GM12878 (cell line): ENCODE data around the gene TOLLIP.

Source experiments
- CEBPB ChIP-seq, 2 experiments: fragments of 150-350 bp in 1 of 2; IDR thresholded peaks; 2 replicates each; pipeline ENCODE4 v1.6.1; 2012 to 2014; ENCODE audit warnings: low read depth in 2 of 2, low read length in 2 of 2, borderline replicate concordance in 1 of 2, inconsistent platforms in 1 of 2
- KDM1A ChIP-seq: fragments of 200-600 bp; sonication (generic); IDR thresholded peaks from 2 replicates; pipeline ENCODE4 v1.6.1; 2016; ENCODE audit warnings: borderline replicate concordance
- MYC ChIP-seq: IDR thresholded peaks from 2 replicates; pipeline ENCODE4 v1.6.1; 2011; ENCODE audit warnings: mild to moderate bottlenecking, low read length, moderate library complexity, inconsistent platforms; ENCODE audit not compliant: insufficient read depth, insufficient replicate concordance, insufficient read length, severe bottlenecking
- POLR2AphosphoS5 ChIP-seq: IDR thresholded peaks from 2 replicates; pipeline ENCODE4 v1.6.1; 2011; ENCODE audit warnings: mild to moderate bottlenecking, low read length, inconsistent platforms
- RCOR1 ChIP-seq: conservative IDR thresholded peaks from 2 replicates; pipeline ENCODE4 v1.6.1; 2012; ENCODE audit warnings: low read depth, low read length, improper control_type of control experiment
- SP1 ChIP-seq: IDR thresholded peaks from one replicate; pipeline ENCODE4 v1.6.1; 2011; ENCODE audit warnings: low read depth, low read length
- ZZZ3 ChIP-seq: IDR thresholded peaks from 2 replicates; pipeline ENCODE4 v1.6.1; 2011; ENCODE audit warnings: low read depth; ENCODE audit not compliant: control insufficient read depth, insufficient read length
- TF ChIP-seq, protein P1 (sequence below): fragments of 450-650 bp; IDR thresholded peaks from 2 replicates; pipeline ENCODE4 v1.6.1; 2017; ENCODE audit warnings: mild to moderate bottlenecking, low read depth, inconsistent platforms; ENCODE audit not compliant: poor library complexity, severe bottlenecking
- TF ChIP-seq, protein P2 (sequence below), 3 experiments: IDR thresholded peaks in 2 of 3; conservative IDR thresholded peaks in 1 of 3; 2 replicates each; pipeline ENCODE4 v1.5.1; 2011; ENCODE audit warnings: low read depth in 3 of 3, low read length in 3 of 3, mild to moderate bottlenecking in 3 of 3, control low read depth in 2 of 3, moderate library complexity in 2 of 3, inconsistent platforms in 1 of 3, mixed read lengths in 1 of 3; ENCODE audit not compliant: control insufficient read depth in 2 of 3, insufficient read depth in 1 of 3; ENCODE audit errors: extremely low read depth in 1 of 3

DNA sequence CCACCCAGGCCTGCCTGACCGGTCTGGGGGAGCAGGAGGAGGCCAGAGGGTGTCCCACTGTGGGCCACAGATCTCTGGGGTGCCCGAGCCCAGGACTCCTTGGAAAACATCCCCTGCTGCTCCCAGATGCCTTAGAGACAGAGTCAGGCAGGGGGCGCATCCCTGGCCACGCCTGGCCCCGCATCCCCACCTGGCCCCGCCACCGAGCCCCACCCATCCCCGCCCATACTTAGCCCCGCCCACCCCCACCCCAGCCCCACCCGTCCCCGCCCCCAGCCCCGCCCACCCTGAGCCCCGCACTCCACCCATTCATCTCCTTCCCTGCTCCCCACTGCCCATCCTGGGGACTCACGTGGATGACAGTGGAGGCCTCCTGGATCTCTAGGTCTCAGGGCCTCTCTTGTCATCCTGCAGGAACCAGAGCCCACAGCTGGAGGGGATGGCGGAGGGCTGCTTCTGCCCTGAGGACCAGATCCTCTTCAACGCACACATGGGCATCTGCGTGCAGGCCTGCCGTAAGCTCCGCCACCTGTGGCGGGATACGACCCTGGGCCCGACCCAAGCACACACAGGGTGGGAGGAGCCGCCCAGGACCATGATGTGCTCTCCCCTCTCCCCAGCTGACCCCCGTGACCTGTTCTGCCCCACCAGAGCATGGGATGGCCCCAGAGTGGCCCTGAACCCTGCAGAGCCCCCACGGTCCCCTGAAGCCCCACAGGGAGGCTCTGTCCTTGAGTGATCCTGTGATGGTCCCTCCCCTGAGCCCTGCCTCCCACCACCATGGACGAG is 53.0 kb downstream of the TOLLIP start:
- TF ChIP-seq SP1: no peak
- no peak for TF ChIP-seq KDM1A
- TF ChIP-seq, protein P1, sequence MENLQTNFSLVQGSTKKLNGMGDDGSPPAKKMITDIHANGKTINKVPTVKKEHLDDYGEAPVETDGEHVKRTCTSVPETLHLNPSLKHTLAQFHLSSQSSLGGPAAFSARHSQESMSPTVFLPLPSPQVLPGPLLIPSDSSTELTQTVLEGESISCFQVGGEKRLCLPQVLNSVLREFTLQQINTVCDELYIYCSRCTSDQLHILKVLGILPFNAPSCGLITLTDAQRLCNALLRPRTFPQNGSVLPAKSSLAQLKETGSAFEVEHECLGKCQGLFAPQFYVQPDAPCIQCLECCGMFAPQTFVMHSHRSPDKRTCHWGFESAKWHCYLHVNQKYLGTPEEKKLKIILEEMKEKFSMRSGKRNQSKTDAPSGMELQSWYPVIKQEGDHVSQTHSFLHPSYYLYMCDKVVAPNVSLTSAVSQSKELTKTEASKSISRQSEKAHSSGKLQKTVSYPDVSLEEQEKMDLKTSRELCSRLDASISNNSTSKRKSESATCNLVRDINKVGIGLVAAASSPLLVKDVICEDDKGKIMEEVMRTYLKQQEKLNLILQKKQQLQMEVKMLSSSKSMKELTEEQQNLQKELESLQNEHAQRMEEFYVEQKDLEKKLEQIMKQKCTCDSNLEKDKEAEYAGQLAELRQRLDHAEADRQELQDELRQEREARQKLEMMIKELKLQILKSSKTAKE: no peak
- no peak for TF ChIP-seq CEBPB (IDR thresholded peaks at IDR 0.05; ENCODE audit: borderline replicate concordance in 1 of 2, low read depth in 2 of 2, low read length in 2 of 2)
- TF ChIP-seq, protein P2, sequence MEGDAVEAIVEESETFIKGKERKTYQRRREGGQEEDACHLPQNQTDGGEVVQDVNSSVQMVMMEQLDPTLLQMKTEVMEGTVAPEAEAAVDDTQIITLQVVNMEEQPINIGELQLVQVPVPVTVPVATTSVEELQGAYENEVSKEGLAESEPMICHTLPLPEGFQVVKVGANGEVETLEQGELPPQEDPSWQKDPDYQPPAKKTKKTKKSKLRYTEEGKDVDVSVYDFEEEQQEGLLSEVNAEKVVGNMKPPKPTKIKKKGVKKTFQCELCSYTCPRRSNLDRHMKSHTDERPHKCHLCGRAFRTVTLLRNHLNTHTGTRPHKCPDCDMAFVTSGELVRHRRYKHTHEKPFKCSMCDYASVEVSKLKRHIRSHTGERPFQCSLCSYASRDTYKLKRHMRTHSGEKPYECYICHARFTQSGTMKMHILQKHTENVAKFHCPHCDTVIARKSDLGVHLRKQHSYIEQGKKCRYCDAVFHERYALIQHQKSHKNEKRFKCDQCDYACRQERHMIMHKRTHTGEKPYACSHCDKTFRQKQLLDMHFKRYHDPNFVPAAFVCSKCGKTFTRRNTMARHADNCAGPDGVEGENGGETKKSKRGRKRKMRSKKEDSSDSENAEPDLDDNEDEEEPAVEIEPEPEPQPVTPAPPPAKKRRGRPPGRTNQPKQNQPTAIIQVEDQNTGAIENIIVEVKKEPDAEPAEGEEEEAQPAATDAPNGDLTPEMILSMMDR (IDR thresholded peaks at IDR 0.05 in 2 of 3, conservative IDR thresholded peaks at IDR 0.05 in 1 of 3; ENCODE audit: control insufficient read depth in 2 of 3, extremely low read depth in 1 of 3, insufficient read depth in 1 of 3, low read depth in 3 of 3, low read length in 3 of 3): no peak
- TF ChIP-seq POLR2AphosphoS5: no peak
- TF ChIP-seq RCOR1: no peak
- no peak for TF ChIP-seq ZZZ3
- no peak for TF ChIP-seq MYC
